Nephron (organoid): ENCODE results near the gene SLC13A3.

Experiments
- H3K27ac Mint-ChIP-seq, 3 experiments: 2 replicates each; pipeline ENCODE4 v1.8.0; 2020; ENCODE audit warnings: mixed read lengths in 3 of 3, mild to moderate bottlenecking in 2 of 3, moderate library complexity in 1 of 3
- H3K27me3 Mint-ChIP-seq: 2 replicates; pipeline ENCODE4 v1.8.0; 2021; ENCODE audit warnings: low read depth, mild to moderate bottlenecking, moderate library complexity, mixed read lengths
- H3K36me3 Mint-ChIP-seq: 2 replicates; pipeline ENCODE4 v1.8.0; 2020; ENCODE audit warnings: low read depth, mixed read lengths
- H3K4me1 Mint-ChIP-seq: 2 replicates; pipeline ENCODE4 v1.8.0; 2020; ENCODE audit warnings: mixed read lengths
- H3K4me3 Mint-ChIP-seq, 3 experiments: 2 replicates each; pipeline ENCODE4 v1.8.0; 2020; ENCODE audit warnings: mild to moderate bottlenecking in 3 of 3, mixed read lengths in 3 of 3, moderate library complexity in 2 of 3
- H3K9me3 Mint-ChIP-seq: 2 replicates; pipeline ENCODE4 v1.8.0; 2020; ENCODE audit warnings: mixed read lengths
- TF ChIP-seq, protein P1 (sequence below), 3 experiments: fragments of 200-600 bp; sonication (generic); IDR thresholded peaks; one replicate each; pipeline ENCODE4 v1.5.0; 2021; ENCODE audit warnings: antibody characterized with exemption in 3 of 3; ENCODE audit not compliant: unreplicated experiment in 3 of 3

The SLC13A3 gene

DNA sequence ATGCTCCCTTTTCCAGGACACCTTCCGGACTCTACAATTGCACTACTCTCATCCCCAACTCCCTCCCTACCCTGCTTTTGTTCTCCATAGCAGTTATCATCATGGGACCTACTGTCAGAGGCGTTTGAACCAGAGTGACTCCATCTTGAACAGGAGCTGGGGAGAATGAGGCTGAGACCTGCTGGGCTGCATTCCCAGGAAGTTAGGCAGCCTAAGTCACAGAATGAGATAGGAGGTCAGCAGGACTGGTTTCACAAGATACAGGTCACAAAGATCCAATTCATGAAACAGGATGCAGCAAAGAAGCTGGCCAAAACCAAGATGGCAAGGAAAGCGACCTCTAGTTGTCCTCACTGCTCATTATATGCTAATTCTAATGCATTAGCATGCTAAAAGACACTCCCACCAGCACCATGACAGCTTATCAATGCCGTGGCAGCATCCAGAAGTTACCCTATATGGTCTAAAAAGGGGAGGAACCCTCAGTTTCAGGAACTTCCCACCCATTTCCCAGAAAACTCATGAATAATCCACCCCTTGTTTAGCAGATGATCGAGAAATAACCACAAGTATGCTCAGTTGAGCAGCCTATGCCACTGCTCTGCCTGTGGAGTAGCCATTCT, 15.6 kb downstream of the SLC13A3 start:
- Mint-ChIP-seq H3K27me3 (no peaks in the 10 kb centered on the region), H3K4me3 (no peak overlapping the region), H3K36me3 (no peaks in the 10 kb centered on the region), H3K4me1 (no peaks in the 10 kb centered on the region), H3K27ac (no peak overlapping the region), H3K9me3 (peaks cover 2% of the 10 kb centered on the region)
- TF ChIP-seq, protein P1, sequence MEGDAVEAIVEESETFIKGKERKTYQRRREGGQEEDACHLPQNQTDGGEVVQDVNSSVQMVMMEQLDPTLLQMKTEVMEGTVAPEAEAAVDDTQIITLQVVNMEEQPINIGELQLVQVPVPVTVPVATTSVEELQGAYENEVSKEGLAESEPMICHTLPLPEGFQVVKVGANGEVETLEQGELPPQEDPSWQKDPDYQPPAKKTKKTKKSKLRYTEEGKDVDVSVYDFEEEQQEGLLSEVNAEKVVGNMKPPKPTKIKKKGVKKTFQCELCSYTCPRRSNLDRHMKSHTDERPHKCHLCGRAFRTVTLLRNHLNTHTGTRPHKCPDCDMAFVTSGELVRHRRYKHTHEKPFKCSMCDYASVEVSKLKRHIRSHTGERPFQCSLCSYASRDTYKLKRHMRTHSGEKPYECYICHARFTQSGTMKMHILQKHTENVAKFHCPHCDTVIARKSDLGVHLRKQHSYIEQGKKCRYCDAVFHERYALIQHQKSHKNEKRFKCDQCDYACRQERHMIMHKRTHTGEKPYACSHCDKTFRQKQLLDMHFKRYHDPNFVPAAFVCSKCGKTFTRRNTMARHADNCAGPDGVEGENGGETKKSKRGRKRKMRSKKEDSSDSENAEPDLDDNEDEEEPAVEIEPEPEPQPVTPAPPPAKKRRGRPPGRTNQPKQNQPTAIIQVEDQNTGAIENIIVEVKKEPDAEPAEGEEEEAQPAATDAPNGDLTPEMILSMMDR (IDR thresholded peaks at IDR 0.05; ENCODE audit: unreplicated experiment in 3 of 3) = no peak

DNA sequence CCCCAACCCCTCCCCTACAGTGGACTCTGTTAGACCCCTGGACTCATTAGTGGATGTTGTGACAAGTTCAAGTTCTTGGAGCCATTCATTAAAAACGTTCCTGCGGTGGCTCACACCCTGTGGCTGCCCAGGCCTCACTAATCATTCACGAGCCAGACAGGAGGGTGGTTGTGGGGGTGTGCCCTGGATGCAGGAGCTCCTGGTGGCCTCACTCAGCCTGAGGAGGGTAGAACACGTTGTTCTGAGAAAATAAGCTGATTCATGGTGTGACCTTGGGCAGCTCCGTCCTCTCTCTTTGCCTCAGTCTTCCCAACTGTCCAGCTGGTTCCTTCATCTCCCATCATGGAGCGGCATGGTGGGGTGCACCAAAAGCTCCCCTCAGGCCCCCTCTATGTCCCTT, 16.7 kb downstream of the SLC13A3 start:
- H3K4me3 Mint-ChIP-seq = no peak overlapping the region
- H3K9me3 Mint-ChIP-seq = peaks cover 11% of the 10 kb centered on the region
- no peaks in the 10 kb centered on the region for H3K27me3 Mint-ChIP-seq
- no peaks in the 10 kb centered on the region for H3K4me1 Mint-ChIP-seq
- H3K27ac Mint-ChIP-seq = no peak overlapping the region
- peaks cover 7% of the 10 kb centered on the region for H3K36me3 Mint-ChIP-seq
- TF ChIP-seq, protein P1 (IDR thresholded peaks at IDR 0.05; ENCODE audit: unreplicated experiment in 3 of 3) = no peak

DNA sequence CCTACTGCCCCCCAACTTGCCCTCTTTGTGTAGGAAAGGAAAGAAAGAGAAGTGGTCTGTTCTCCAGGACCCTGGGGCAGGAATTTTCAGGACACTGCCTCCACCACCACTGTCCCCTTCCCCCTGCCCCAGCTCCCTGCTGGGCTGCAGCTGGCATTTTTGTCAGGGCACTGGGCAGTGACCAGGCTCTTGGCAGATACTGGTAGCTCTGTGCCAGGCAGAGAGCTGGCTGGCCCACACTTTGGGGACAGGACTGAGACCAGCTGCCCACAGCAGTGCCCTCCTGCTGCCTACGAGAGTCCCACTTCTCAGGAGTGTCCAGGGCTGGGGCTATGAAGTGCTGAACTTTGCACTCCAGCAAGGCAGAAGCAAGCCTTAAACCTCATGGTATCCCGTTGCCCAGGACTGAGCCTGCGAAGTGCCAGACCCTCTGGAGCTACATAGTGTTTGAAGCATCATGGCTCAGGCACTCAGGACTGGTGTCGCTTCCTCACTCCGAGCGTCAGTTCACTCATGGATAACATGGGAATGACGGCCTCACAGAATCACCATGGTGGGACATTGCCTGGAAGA, 19.3 kb downstream of the SLC13A3 start:
- TF ChIP-seq, protein P1 (IDR thresholded peaks at IDR 0.05; ENCODE audit: unreplicated experiment in 3 of 3) = no peak
- Mint-ChIP-seq H3K4me1 (no peaks in the 10 kb centered on the region), H3K36me3 (peaks cover 9% of the 10 kb centered on the region), H3K9me3 (peaks cover 15% of the 10 kb centered on the region), H3K27ac (peak overlapping the region in 2 of 3 experiments; percentile 26 to 90), H3K4me3 (no peak overlapping the region), H3K27me3 (no peaks in the 10 kb centered on the region)

DNA sequence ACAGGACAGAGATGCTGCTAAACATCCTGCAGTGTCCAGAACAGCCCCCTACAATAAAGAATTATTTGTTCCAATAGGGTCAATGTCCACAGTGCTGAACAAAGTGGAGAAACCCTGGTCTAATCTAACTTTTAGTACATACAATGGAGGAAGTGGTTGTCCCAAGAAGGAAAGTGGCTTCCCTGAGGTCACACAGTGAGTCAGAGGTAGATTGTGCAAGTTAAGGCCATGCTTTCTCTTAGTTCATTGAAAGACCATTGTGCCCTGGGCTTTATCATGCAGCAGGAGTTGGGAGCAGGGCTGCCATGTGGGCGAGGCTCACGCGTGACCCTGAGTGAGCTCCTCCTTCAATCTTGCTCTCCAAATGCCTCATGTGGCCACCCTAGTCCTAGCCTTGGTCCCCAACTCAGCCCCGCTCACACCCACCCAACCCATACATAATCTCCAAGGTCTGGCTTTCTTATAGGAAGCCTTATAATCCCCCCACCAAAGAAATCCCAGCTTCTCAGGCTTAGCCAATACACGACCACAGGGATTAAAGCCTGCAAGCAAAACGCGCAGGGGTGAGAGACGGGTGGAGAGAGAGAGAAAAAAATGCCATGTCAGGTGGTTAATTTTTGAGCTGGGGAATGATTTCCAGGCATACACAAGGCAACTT, 19.9 kb downstream of the SLC13A3 start:
- peak overlapping the region; percentile 26 to 90 (median 83) for H3K27ac Mint-ChIP-seq
- no peaks in the 10 kb centered on the region for H3K27me3 Mint-ChIP-seq
- H3K9me3 Mint-ChIP-seq = peaks cover 18% of the 10 kb centered on the region
- peaks cover 9% of the 10 kb centered on the region for H3K36me3 Mint-ChIP-seq
- no peaks in the 10 kb centered on the region for H3K4me1 Mint-ChIP-seq
- TF ChIP-seq, protein P1 (IDR thresholded peaks at IDR 0.05; ENCODE audit: unreplicated experiment in 3 of 3) = no peak
- H3K4me3 Mint-ChIP-seq = no peak overlapping the region

DNA sequence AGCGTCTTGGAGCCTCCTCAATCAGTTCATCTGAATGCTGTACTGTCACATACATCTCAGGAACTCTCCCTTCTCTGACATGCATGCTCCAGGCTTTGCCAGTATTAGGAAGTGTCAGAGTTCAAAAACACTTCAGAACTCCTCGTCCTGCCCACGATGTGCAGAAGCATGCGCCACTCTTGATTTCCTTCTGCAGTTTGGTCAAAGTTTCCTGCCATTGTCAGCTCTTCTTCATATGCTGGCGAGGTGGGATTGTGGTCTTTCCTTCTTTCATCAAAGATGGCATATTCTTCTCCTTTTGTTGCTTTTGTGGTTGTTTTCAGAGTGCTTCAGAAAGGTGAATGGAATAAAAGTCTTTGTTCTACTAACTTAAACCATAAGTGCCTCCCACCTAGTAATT, 21.0 kb downstream of the SLC13A3 start:
- Mint-ChIP-seq H3K36me3 (peaks cover 9% of the 10 kb centered on the region), H3K4me3 (no peak overlapping the region), H3K27me3 (no peaks in the 10 kb centered on the region), H3K27ac (no peak overlapping the region), H3K4me1 (no peaks in the 10 kb centered on the region), H3K9me3 (peaks cover 18% of the 10 kb centered on the region)
- TF ChIP-seq, protein P1 (IDR thresholded peaks at IDR 0.05; ENCODE audit: unreplicated experiment in 3 of 3) = no peak
